Spleen (tissue), 7 donors: ENCODE results near the gene MAD2L1BP.

Experiments used
- POLR2A ChIP-seq, 3 donors: fragments of 450-650 bp; IDR thresholded peaks; one replicate each; pipeline ENCODE4 v1.5.1; 2017; ENCODE audit warnings: antibody characterized with exemption in 3 of 3, mild to moderate bottlenecking in 1 of 3
- POLR2AphosphoS5 ChIP-seq, 3 donors: sonication (generic); formaldehyde crosslinking; IDR thresholded peaks; one replicate each; pipeline ENCODE4 v1.5.1; 2017; ENCODE audit warnings: antibody characterized with exemption in 3 of 3
- TF ChIP-seq, protein P1 (sequence below), 11 experiments: fragments of 200-600 bp in 7 of 11; fragments of 450-650 bp in 4 of 11; sonication (generic) in 4 of 11; IDR thresholded peaks in 8 of 11; conservative IDR thresholded peaks in 3 of 11; 1 replicate in 7 of 11; 2 replicates in 4 of 11; pipeline versions ENCODE4 v1.4.0 to v1.8.0; 2016 to 2021; ENCODE audit warnings: antibody characterized with exemption in 11 of 11, inconsistent platforms in 4 of 11, mild to moderate bottlenecking in 1 of 11
- donor health status: DM: no; HTN: no; CAD: no; lungs with moderate emphysema.
- donor health status: DM: no; HTN: no; CAD: no.
- donor health status: DM: no; HTN: no; CAD: no.

DNA sequence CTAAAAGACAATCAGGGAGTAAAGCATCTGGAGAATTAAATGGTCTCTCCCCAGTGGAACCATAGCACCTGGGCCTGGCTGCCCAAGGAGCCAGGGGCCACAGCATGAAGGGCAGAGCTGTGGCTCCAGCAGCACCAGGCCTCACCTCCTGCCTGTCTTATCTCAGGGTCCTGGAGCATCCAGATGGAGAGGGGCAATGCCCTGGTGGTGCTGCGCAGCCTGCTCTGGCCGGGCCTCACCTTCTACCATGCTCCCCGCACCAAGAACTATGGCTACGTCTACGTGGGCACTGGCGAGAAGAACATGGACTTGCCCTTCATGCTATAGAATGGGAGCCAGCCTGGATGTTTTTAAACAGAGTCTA lies 35.0 kb downstream of the MAD2L1BP start:
- TF ChIP-seq, protein P1, sequence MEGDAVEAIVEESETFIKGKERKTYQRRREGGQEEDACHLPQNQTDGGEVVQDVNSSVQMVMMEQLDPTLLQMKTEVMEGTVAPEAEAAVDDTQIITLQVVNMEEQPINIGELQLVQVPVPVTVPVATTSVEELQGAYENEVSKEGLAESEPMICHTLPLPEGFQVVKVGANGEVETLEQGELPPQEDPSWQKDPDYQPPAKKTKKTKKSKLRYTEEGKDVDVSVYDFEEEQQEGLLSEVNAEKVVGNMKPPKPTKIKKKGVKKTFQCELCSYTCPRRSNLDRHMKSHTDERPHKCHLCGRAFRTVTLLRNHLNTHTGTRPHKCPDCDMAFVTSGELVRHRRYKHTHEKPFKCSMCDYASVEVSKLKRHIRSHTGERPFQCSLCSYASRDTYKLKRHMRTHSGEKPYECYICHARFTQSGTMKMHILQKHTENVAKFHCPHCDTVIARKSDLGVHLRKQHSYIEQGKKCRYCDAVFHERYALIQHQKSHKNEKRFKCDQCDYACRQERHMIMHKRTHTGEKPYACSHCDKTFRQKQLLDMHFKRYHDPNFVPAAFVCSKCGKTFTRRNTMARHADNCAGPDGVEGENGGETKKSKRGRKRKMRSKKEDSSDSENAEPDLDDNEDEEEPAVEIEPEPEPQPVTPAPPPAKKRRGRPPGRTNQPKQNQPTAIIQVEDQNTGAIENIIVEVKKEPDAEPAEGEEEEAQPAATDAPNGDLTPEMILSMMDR (IDR thresholded peaks at IDR 0.05 in 8 of 11, conservative IDR thresholded peaks at IDR 0.05 in 3 of 11): no peak
- no peak for TF ChIP-seq POLR2A (IDR thresholded peaks at IDR 0.05)
- TF ChIP-seq POLR2AphosphoS5 (IDR thresholded peaks at IDR 0.05): peak in 1 of 3 donors; percentile 46
